ENCODE measurements around the gene DPM1.
A peak's percentile ranks its signal among the peaks of the same experiment; 100 is the strongest.
"Not testable (repeated sequence)": the region's sequence is repeated elsewhere in the genome, so short reads cannot be mapped to it uniquely, and the experiment has no call there.

The DPM1 gene

GRCh38 chr20:50978533-50978932, 20.2 kb upstream of the DPM1 start:
- not testable (repeated sequence) for DNase-seq

GRCh38 chr20:50977066-50978021, 19.0 kb upstream of the DPM1 start:
- no peak for DNase-seq

- no peak for DNase-seq
These were observed 17.5 kb upstream of the DPM1 start for GRCh38 chr20:50975701-50976330.

DNA sequence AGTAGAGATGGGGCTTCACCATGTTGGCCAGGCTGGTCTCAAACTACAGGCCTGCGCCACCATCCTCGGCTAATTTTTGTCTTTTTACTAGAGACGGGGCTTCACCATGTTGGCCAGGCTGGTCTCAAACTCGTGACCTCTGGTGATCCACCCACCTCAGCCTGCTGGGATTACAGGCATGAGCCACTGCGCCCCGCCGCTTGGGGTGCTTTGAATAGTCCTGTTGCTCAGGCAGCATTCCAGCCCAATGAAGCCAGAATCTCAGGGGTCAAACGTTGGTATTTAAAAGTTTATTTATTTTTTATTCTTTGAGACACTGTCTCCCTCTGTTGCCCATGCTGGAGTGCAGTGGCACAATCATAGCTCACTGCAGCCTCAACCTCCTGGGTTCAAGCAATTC, 11.6 kb upstream of the DPM1 start:
- DNase-seq = no peak

- no peak for DNase-seq
These were observed 11.1 kb upstream of the DPM1 start for GRCh38 chr20:50969435-50969834.

DNA sequence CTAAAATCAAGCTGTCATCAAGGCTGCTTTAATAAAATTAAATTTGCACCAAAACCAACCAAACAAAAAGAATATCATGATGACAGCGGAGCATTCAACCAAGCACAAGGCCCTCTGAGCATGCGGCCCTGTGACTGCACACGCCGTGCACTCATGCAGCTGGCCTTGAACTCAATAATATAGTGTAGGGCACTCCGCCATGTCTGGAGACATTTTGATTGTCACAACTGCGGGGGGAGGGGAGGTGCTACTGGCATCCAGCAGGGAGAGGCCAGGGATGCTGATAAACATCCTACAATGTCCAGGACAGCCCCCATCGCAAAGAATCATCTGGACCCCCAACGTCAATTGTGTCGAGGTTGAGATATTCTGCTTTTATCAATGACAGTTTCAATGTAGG, 10.0 kb upstream of the DPM1 start:
- no peak for DNase-seq

DNA sequence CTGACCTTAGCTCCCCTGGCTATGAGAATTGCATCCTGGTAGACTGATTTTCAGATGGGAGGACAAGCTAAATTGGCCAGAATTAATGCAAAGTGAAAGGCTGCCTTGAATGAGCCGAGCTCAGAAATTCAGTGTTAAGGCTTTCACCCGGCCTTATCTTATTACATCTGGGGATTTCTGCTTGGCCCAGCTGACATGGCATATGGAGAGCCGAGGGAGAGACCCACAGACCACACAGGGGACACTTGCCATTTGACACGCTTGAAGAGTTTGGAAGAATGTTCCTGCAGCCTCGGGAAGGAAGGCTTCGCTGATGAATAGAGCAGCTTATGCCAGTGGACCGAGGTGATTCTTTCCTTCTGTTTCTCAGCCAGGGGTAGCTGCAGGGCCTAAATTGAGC, 9.3 kb upstream of the DPM1 start:
- DNase-seq = no peak

GRCh38 chr20:50959543-50960126, 1.3 kb upstream of the DPM1 start:
- no peak for DNase-seq

DNA sequence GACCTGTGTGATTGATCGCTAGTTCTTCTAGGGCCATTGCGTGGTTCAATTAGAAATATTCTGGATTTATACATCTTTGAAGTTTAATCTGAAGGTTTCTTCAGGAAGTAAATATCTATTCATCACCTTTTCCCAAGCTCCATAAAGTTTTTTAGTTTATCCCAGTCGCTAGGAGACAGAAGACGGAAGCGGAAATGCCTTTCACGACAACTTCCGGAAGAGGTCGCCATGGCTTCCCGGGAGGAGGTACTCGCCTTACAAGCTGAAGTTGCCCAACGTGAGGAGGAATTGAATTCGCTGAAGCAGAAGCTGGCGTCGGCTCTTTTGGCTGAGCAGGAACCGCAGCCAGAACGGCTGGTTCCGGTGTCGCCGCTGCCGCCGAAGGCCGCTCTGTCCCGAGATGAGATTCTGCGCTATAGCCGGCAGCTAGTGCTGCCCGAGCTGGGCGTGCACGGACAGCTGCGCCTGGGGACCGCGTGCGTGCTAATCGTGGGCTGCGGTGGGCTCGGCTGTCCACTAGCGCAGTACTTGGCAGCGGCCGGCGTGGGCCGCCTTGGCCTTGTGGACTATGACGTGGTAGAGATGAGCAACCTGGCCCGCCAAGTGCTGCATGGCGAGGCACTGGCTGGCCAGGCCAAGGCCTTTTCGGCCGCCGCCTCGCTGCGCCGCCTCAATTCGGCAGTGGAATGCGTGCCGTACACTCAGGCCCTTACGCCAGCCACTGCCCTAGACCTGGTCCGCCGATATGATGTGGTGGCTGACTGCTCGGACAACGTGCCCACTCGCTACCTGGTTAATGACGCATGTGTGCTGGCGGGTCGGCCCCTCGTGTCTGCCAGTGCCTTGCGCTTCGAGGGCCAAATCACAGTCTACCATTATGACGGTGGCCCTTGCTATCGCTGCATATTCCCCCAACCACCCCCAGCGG, 547 bp upstream of the DPM1 start, which contains the start of gene MOCS3:
TSS of gene MOCS3 (plus strand) at position 204 of the 928 bp plus-strand sequence. CDS start at position 229, 25 bp downstream.
- peak; percentile 91 for DNase-seq

- no peak for DNase-seq
These were observed 1.1 kb downstream of the DPM1 start for GRCh38 chr20:50957276-50957675.

DNA sequence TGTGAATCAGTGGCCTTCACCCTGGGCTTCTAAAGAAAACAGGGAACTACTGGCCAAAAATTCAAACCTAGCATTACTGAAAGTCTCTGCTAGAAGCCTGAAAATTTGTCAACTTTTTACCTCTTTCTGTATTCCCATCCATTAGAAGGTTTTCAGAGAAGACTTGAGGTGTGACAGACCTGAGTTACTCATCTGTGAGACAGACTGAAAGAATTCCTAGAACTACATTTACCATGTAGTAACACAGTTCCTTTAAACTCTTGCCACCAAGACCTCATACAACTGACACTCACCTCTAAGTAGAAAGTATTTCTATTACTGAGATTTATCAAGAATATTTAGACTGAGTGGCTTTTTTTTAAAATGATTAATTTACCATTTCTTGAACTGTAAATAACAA, 4.5 kb downstream of the DPM1 start:
- no peak for DNase-seq

- DNase-seq = no peak
These were observed 5.1 kb downstream of the DPM1 start for GRCh38 chr20:50953196-50953595.

- no peak for DNase-seq
These were observed 10.1 kb downstream of the DPM1 start for GRCh38 chr20:50948132-50948785.

DNA sequence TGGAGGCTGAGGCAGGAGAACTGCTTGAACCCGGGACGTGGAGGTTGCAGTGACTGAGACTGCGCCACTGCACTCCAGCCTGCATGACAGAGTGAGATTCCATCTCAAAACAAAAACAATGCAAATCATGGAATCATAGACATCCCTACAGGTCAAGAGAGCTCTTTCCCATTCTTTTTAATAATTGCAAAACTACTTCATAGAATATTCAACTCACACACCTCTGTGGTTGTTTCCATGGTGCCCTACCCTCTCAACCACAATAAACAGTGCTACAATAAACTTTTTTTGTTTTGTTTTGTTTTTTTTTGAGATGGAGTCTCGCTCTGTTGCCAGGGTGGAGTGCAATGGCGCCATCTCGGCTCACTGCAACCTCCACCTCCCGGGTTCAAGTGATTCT, 15.3 kb downstream of the DPM1 start:
- DNase-seq = no peak

GRCh38 chr20:50933589-50933988, 24.7 kb downstream of the DPM1 start:
- no peak for DNase-seq

DNA sequence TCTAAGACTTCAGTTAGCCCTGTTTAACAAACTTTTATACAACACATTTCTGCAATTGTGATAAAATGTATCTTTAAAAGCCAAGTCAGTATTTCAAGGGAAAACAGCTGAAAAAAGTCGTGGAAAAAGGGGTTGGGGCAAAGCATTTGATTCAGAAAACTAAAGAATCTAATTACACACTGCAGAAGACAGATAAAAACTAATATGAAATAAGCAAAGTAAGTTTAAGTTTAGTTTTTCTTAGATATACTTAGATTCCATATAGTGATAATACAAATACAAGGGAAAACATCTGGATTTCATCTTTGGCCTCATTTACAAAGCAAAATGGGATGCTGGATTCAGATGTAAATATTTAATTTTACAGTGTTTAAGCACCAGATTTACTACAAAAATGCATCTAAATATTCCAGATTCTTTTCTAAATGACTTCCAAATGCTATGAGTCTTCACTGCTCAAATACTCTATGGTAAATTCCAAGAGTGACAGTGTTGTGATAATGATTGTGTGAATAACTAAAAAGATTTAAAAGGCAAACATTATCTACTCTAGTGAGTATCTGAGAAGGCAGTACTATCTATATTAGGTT, 25.5 kb downstream of the DPM1 start:
- no peak for DNase-seq

DNA sequence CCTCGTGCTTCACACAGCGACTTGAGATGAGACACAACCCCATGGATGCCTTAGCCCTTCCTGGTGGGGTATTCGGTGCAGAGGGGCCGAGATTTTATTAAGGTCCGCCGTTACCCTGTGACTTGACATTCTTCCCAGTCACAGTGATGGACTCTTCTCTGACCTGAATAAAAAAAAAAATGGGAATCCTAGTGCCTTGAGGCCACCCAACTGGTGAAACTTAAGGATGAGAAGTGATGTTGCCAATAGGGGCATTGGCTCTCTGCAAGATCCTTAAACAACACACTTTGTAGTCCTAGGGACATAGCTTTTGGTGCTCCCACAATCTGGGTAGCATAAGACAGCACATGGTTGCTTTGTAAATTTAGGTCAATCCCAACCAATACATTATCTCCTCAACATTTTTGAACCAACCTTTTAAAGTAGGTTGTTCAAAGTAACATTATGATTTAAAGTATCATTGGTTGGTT, 26.3 kb downstream of the DPM1 start:
- DNase-seq = no peak

GRCh38 chr20:50931306-50932015, 26.9 kb downstream of the DPM1 start, which contains the start of gene ADNP:
Gene ADNP, minus strand, starts transcription at chr20:50931437. Its CDS starts 27,441 bp downstream, at chr20:50903996.
- DNase-seq = peak; percentile 93

DNA sequence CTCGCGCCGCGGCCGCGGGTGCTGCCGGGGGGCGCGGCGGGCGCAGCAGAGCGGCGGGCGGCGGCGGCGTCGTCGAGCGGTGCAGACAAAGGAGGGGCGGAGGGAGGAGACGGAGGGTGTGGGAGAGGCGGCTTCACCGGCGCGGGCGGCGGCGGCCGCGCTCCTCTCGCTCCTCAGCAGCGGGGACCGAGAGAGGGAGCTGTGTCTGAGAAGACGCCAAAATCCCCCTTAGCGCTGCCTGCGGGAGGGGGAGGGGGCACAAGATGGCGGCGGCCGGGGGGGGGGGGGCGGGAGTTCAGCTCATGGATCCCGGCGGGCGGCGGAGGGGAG, 27.4 kb downstream of the DPM1 start:
- no peak for DNase-seq

DNA sequence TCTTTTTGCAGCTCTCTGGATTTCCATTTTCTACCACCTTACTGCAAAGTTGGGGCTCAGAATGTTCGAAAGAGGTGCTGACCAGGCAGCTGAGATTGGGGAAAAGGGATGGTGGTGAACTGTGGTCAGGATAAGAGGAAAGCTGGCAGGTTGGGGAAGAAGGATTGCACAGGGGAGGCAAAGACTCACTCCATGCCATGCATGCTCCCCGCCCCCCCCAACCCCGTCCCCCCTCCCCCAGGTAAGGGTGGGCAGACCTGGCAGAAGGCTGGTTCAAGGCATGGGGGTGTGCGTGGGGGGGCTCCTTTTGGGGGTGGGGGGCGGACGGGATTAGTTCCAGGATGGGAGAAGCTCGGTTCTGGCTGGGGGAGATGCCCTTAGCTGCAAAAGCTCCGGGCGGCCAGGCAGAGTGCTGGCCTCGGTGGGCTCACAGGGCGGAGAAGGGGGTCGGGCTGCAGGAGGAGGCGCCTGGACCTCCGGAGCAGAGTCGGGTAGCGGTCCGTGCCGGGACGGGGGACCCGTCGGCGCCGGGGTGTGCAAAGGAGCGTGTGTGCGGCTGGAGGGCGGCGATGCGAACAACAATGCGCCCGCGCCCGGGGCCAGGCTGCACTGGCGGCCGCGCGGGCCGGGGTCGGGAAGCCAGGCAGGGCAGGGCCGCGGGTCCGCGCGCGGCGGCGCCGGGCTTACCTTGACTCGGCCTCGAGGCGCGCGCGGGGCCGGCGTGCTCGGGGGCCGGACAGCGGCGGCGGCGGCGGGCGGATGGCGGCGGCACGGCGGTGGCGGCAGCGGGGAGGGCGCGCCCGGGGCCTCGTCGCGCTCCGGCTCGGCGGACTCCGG, 28.0 kb downstream of the DPM1 start:
- no peak for DNase-seq

All from CD4-positive, alpha-beta T cell treated with Interleukin-21 for 1 hour (primary cell).